Neural cell (in vitro differentiated cells): ENCODE results near the gene OR8K3. TPM values are rescaled to one million over a fixed set of nuclear protein-coding genes. Genes with fewer than 3 reads are reported as not detected.

Experiments used
- H2AFZ ChIP-seq: fragments of 200-600, 300-800 bp; sonication (generic), shearing (Covaris generic); 2 replicates; pipeline ENCODE4 v1.6.0; 2014; ENCODE audit warnings: low read depth, mild to moderate bottlenecking, antibody characterized with exemption, low read length, moderate library complexity
- H3F3A ChIP-seq: fragments of 200-600 bp; shearing (Covaris generic); 2 replicates; pipeline ENCODE4 v1.6.1; 2016; ENCODE audit warnings: mild to moderate bottlenecking, moderate library complexity, mixed read lengths, antibody characterized with exemption, low read length; ENCODE audit not compliant: insufficient read depth, poor library complexity, severe bottlenecking
- H3K27ac ChIP-seq: fragments of 200-600, 300-800 bp; sonication (generic), shearing (Covaris generic); 2 replicates; pipeline ENCODE4 v1.5.1; 2014; ENCODE audit warnings: mild to moderate bottlenecking, low read length, moderate library complexity
- H3K27me3 ChIP-seq: fragments of 300-800, 200-600 bp; sonication (generic), shearing (Covaris generic); 2 replicates; pipeline ENCODE4 v1.6.0; 2014; ENCODE audit warnings: mild to moderate bottlenecking, low read depth, low read length, moderate library complexity; ENCODE audit not compliant: insufficient read depth
- H3K36me3 ChIP-seq: fragments of 300-800, 200-600 bp; sonication (generic), shearing (Covaris generic); 2 replicates; pipeline ENCODE4 v1.5.1; 2014; ENCODE audit warnings: mild to moderate bottlenecking, antibody characterized with exemption, low read length, moderate library complexity; ENCODE audit not compliant: insufficient read depth
- H3K4me2 ChIP-seq: fragments of 300-800, 200-600 bp; sonication (generic), shearing (Covaris generic); 2 replicates; pipeline ENCODE4 v1.6.0; 2014; ENCODE audit warnings: mild to moderate bottlenecking, low read length
- H3K4me3 ChIP-seq: fragments of 300-800, 200-600 bp; sonication (generic), shearing (Covaris generic); 2 replicates; pipeline ENCODE4 v1.5.1; 2014; ENCODE audit warnings: mild to moderate bottlenecking, low read length, moderate library complexity
- H3K79me2 ChIP-seq: fragments of 200-600 bp; shearing (Covaris generic); replicated peaks from 2 replicates; pipeline ENCODE4 v1.6.0; 2014; ENCODE audit warnings: mild to moderate bottlenecking, low read length, moderate library complexity; ENCODE audit not compliant: insufficient read depth
- H3K9ac ChIP-seq: fragments of 300-800, 200-600 bp; sonication (generic), shearing (Covaris generic); 2 replicates; pipeline ENCODE4 v1.6.1; 2016; ENCODE audit warnings: mild to moderate bottlenecking, low read length, mixed read lengths
- H3K9me2 ChIP-seq: fragments of 200-600 bp; shearing (Covaris generic); 2 replicates; pipeline ENCODE4 v1.6.1; 2016; ENCODE audit warnings: mild to moderate bottlenecking, low read length, mixed read lengths; ENCODE audit not compliant: insufficient read depth
- H3K9me3 ChIP-seq: fragments of 200-600, 300-800 bp; sonication (generic), shearing (Covaris generic); 2 replicates; pipeline ENCODE4 v1.6.1; 2016; ENCODE audit warnings: mild to moderate bottlenecking, mixed run types, low read length, moderate library complexity, mixed read lengths
- H4K20me1 ChIP-seq: fragments of 200-600 bp; shearing (Covaris generic); 2 replicates; pipeline ENCODE4 v1.6.1; 2016; ENCODE audit warnings: mild to moderate bottlenecking, mixed run types; ENCODE audit not compliant: insufficient read depth
- EP300 ChIP-seq: fragments of 450-650 bp; conservative IDR thresholded peaks from 2 replicates; pipeline ENCODE4 v1.6.1; 2014; ENCODE audit warnings: antibody characterized with exemption, mild to moderate bottlenecking, moderate library complexity; ENCODE audit not compliant: poor library complexity, severe bottlenecking
- EZH2 ChIP-seq: fragments of 200-600, 300-800 bp; shearing (Covaris generic), sonication (generic); IDR thresholded peaks from 2 replicates; pipeline ENCODE4 v1.6.1; 2014; ENCODE audit warnings: antibody characterized with exemption, low read length, borderline replicate concordance, mild to moderate bottlenecking; ENCODE audit not compliant: insufficient read depth, poor library complexity, severe bottlenecking
- MXI1 ChIP-seq: fragments of 450-650 bp; conservative IDR thresholded peaks from 2 replicates; pipeline ENCODE4 v1.6.1; 2014; ENCODE audit warnings: antibody characterized with exemption, mild to moderate bottlenecking; ENCODE audit not compliant: poor library complexity, severe bottlenecking
- POLR2AphosphoS5 ChIP-seq: IDR thresholded peaks from 2 replicates; pipeline ENCODE4 v1.6.1; 2012
- RAD21 ChIP-seq: fragments of 450-650 bp; conservative IDR thresholded peaks from 2 replicates; pipeline ENCODE4 v1.6.1; 2014; ENCODE audit warnings: antibody characterized with exemption, mild to moderate bottlenecking, moderate library complexity
- SMC3 ChIP-seq: fragments of 450-650 bp; conservative IDR thresholded peaks from 2 replicates; pipeline ENCODE4 v1.6.1; 2014; ENCODE audit warnings: antibody characterized with exemption, mild to moderate bottlenecking, moderate library complexity; ENCODE audit not compliant: poor library complexity
- TAF1 ChIP-seq: IDR thresholded peaks from 2 replicates; pipeline ENCODE4 v1.6.1; 2012; ENCODE audit warnings: low read depth
- polyA plus RNA-seq: library from polyadenylated mRNA; depleted of rRNA; stranded (reverse); fragments of >200 nt; gene quantifications from 2 replicates; pipeline ENCODE4 v1.2.3, GENCODE V29; 2014
- TF ChIP-seq, protein P1 (sequence below): fragments of 450-650 bp; IDR thresholded peaks from 2 replicates; pipeline ENCODE4 v1.5.1; 2014; ENCODE audit warnings: antibody characterized with exemption, mild to moderate bottlenecking, moderate library complexity; ENCODE audit not compliant: poor library complexity, severe bottlenecking
- TF ChIP-seq, protein P2 (sequence below): IDR thresholded peaks from 2 replicates; pipeline ENCODE4 v1.6.1; 2012; ENCODE audit warnings: borderline replicate concordance

OR8K3 gene
- polyA plus RNA-seq, 1 donor from 2014 or later: not detected

DNA sequence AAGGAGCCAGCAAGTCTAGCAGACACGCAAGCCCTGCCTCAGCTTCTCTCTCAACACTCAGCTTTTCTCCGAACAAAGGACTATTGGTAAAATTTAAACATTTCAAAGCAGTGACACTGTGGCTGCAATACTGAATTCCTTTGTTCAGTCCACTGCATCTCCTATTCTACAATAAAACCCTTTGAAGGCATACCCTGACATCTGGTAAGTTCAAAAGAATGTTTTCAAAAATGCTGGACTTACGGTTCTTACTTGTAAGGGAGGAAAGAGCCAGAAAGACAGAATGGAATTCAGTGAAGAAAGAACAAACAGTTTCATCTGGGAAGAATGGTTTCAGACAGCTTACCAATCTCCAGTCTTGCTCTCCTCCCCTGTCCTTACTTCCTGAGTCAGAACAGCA, 18.2 kb downstream of the OR8K3 start:
- Histone ChIP-seq H3K9ac (no peak overlapping the region), H3K27ac (no peak overlapping the region), H3K9me2 (no peaks in the 10 kb centered on the region), H3K4me3 (no peak overlapping the region), H3K4me2 (no peak overlapping the region), H3K79me2 (no peaks in the 10 kb centered on the region), H3K27me3 (no peaks in the 10 kb centered on the region), H2AFZ (no peak overlapping the region), H4K20me1 (no peaks in the 10 kb centered on the region), H3K36me3 (no peaks in the 10 kb centered on the region), H3F3A (no peaks in the 10 kb centered on the region), H3K9me3 (no peaks in the 10 kb centered on the region)
- TF ChIP-seq RAD21 (no peak), TAF1 (no peak), EP300 (no peak), MXI1 (no peak), POLR2AphosphoS5 (no peak)

DNA sequence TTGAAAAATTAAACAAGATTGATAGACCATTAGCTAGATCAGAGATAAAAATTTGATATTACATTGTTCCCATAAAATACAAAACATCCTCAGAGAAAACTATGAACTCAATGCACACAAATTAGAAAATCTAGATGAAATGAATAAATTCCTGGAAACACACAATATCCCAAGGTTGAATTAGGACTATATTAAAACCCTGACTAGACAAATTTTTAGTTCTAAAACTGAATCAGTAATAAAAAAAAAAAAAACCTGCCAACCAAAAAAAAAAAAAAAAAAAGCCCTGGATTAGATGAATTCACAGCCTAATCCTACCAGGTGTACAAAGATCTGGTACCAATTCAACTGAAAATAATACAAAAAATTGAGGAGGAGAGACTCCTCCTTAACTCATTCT, 25.3 kb downstream of the OR8K3 start:
- Histone ChIP-seq H3F3A (no peaks in the 10 kb centered on the region), H2AFZ (no peak overlapping the region), H3K27me3 (no peaks in the 10 kb centered on the region), H3K9ac (no peak overlapping the region), H3K36me3 (no peaks in the 10 kb centered on the region), H3K4me3 (no peak overlapping the region), H3K4me2 (no peak overlapping the region), H3K9me2 (no peaks in the 10 kb centered on the region), H3K79me2 (no peaks in the 10 kb centered on the region), H4K20me1 (no peaks in the 10 kb centered on the region), H3K27ac (no peak overlapping the region), H3K9me3 (no peaks in the 10 kb centered on the region)
- no peak for TF ChIP-seq TAF1
- TF ChIP-seq, protein P1, sequence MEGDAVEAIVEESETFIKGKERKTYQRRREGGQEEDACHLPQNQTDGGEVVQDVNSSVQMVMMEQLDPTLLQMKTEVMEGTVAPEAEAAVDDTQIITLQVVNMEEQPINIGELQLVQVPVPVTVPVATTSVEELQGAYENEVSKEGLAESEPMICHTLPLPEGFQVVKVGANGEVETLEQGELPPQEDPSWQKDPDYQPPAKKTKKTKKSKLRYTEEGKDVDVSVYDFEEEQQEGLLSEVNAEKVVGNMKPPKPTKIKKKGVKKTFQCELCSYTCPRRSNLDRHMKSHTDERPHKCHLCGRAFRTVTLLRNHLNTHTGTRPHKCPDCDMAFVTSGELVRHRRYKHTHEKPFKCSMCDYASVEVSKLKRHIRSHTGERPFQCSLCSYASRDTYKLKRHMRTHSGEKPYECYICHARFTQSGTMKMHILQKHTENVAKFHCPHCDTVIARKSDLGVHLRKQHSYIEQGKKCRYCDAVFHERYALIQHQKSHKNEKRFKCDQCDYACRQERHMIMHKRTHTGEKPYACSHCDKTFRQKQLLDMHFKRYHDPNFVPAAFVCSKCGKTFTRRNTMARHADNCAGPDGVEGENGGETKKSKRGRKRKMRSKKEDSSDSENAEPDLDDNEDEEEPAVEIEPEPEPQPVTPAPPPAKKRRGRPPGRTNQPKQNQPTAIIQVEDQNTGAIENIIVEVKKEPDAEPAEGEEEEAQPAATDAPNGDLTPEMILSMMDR: no peak
- TF ChIP-seq EP300: no peak
- no peak for TF ChIP-seq EZH2
- TF ChIP-seq POLR2AphosphoS5: no peak
- TF ChIP-seq, protein P2, sequence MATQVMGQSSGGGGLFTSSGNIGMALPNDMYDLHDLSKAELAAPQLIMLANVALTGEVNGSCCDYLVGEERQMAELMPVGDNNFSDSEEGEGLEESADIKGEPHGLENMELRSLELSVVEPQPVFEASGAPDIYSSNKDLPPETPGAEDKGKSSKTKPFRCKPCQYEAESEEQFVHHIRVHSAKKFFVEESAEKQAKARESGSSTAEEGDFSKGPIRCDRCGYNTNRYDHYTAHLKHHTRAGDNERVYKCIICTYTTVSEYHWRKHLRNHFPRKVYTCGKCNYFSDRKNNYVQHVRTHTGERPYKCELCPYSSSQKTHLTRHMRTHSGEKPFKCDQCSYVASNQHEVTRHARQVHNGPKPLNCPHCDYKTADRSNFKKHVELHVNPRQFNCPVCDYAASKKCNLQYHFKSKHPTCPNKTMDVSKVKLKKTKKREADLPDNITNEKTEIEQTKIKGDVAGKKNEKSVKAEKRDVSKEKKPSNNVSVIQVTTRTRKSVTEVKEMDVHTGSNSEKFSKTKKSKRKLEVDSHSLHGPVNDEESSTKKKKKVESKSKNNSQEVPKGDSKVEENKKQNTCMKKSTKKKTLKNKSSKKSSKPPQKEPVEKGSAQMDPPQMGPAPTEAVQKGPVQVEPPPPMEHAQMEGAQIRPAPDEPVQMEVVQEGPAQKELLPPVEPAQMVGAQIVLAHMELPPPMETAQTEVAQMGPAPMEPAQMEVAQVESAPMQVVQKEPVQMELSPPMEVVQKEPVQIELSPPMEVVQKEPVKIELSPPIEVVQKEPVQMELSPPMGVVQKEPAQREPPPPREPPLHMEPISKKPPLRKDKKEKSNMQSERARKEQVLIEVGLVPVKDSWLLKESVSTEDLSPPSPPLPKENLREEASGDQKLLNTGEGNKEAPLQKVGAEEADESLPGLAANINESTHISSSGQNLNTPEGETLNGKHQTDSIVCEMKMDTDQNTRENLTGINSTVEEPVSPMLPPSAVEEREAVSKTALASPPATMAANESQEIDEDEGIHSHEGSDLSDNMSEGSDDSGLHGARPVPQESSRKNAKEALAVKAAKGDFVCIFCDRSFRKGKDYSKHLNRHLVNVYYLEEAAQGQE: no peak
- TF ChIP-seq RAD21: no peak
- no peak for TF ChIP-seq SMC3
- no peak for TF ChIP-seq MXI1
